ENCODE measurements around the gene DAGLA. TPM values are rescaled to one million over a fixed set of nuclear protein-coding genes. Genes with fewer than 3 reads are reported as not detected.

DAGLA gene
- total RNA-seq, 2 experiments from 2014 or later, result 0.05 TPM; not detected in 1

GRCh38 chr11:61768376-61769076 is 88.3 kb downstream of the DAGLA start:
- CTCF ChIA-PET, result interaction anchor here (1.5 to 1.6 kb wide), 2 partner anchors 35 kb away, joined by 3 to 4 read pairs; no protein-coding TSS in a partner anchor

GRCh38 chr11:61769169-61769920 is 89.2 kb downstream of the DAGLA start:
- H3K27ac Mint-ChIP-seq, result no peak overlapping the region
- POLR2A ChIA-PET, result interaction anchor here (0.8 kb wide), 1 partner anchor 10 kb away, joined by 3 read pairs; no protein-coding TSS in a partner anchor
- no peak for DNase-seq
- intact Hi-C loops (cut with micrococcal nuclease), result no loop called here
- CTCF ChIA-PET, result interaction anchor here (0.6 to 1.5 kb wide), 2 partner anchors 23 to 36 kb away, joined by 3 read pairs; no protein-coding TSS in a partner anchor
- H3K27me3 Mint-ChIP-seq, result no peaks in the 10 kb centered on the region
- no peak for TF ChIP-seq CTCF (IDR thresholded peaks at IDR 0.05)
- ATAC-seq, result no peak
- no peaks in the 10 kb centered on the region for H3K9me3 Mint-ChIP-seq
- H3K36me3 Mint-ChIP-seq (ENCODE audit: low read depth), result no peaks in the 10 kb centered on the region
- no peaks in the 10 kb centered on the region for H3K4me1 Mint-ChIP-seq (ENCODE audit: low read depth)
- no peak overlapping the region for H3K4me3 Mint-ChIP-seq

More at GRCh38 chr11:61768376-61769076, 88.3 kb downstream of the DAGLA start:
- Mint-ChIP-seq H3K27ac (no peak overlapping the region), H3K4me3 (no peak overlapping the region), H3K4me1 (ENCODE audit: low read depth) (no peaks in the 10 kb centered on the region), H3K36me3 (ENCODE audit: low read depth) (no peaks in the 10 kb centered on the region), H3K27me3 (no peaks in the 10 kb centered on the region), H3K9me3 (no peaks in the 10 kb centered on the region)
- no peak for ATAC-seq
- intact Hi-C loops (cut with micrococcal nuclease), result no loop called here
- POLR2A ChIA-PET, result interaction anchor here (0.8 kb wide), 1 partner anchor 11 kb away, joined by 3 read pairs; no protein-coding TSS in a partner anchor
- no peak for TF ChIP-seq CTCF (IDR thresholded peaks at IDR 0.05)
- no peak for DNase-seq

GRCh38 chr11:61769946-61770683 is 89.9 kb downstream of the DAGLA start:
- POLR2A ChIA-PET, result no interaction called here

GRCh38 chr11:61771195-61771894 is 91.2 kb downstream of the DAGLA start:
- DNase-seq, result no peak
- Mint-ChIP-seq H3K4me3 (no peak overlapping the region), H3K36me3 (ENCODE audit: low read depth) (no peaks in the 10 kb centered on the region), H3K9me3 (no peaks in the 10 kb centered on the region), H3K27me3 (no peaks in the 10 kb centered on the region), H3K27ac (no peak overlapping the region), H3K4me1 (ENCODE audit: low read depth) (no peaks in the 10 kb centered on the region)
- no peak for ATAC-seq
- TF ChIP-seq CTCF (IDR thresholded peaks at IDR 0.05), result no peak
- ChIA-PET POLR2A (no interaction called here), CTCF (no interaction called here)
- intact Hi-C loops (cut with micrococcal nuclease), result no loop called here

More at GRCh38 chr11:61769946-61770683, 89.9 kb downstream of the DAGLA start:
- Mint-ChIP-seq H3K36me3 (ENCODE audit: low read depth) (no peaks in the 10 kb centered on the region), H3K27ac (no peak overlapping the region), H3K9me3 (no peaks in the 10 kb centered on the region), H3K27me3 (no peaks in the 10 kb centered on the region), H3K4me1 (ENCODE audit: low read depth) (no peaks in the 10 kb centered on the region), H3K4me3 (no peak overlapping the region)
- ATAC-seq (no peak), DNase-seq (no peak)
- CTCF ChIA-PET, result interaction anchor here (0.6 to 1.5 kb wide), 2 partner anchors 24 to 36 kb away, joined by 3 read pairs; no protein-coding TSS in a partner anchor
- TF ChIP-seq CTCF (IDR thresholded peaks at IDR 0.05), result no peak
- intact Hi-C loops (cut with micrococcal nuclease), result no loop called here

All from activated CD8-positive, alpha-beta T cell treated with anti-CD3 and anti-CD28 coated beads for 36 hours (primary cell).